Caco-2 (cell line): ENCODE data around the gene KCNC1. TPM values are rescaled to one million over a fixed set of nuclear protein-coding genes. Genes with fewer than 3 reads are reported as not detected.

Source experiments
- BruUV-seq: library from RNA; stranded (reverse); fragments of 400-500 nt; replicated peaks from 2 replicates; lab custom pipeline; 2021; lab: Mats Ljungman, UMichigan
- CTCF ChIA-PET: fragments of 300-600 bp; sonication (Branson Sonifier 250); formaldehyde crosslinking; loops from one replicate; lab custom pipeline; 2022; ENCODE audit warnings: antibody characterized with exemption; lab: Charles Lee
- POLR2A ChIA-PET: fragments of 300-600 bp; sonication (Branson Sonifier 250); formaldehyde crosslinking; loops from one replicate; lab custom pipeline; 2022; ENCODE audit warnings: antibody characterized with exemption; lab: Charles Lee
- DNase-seq, 2 experiments: peaks; one replicate each; pipeline versions ENCODE4 v3.0.0 to v3.0.0-alpha.2; 2020 to 2022
- H3K27me3 ChIP-seq: replicated peaks from 2 replicates; pipeline ENCODE4 v1.6.0; 2011; ENCODE audit warnings: low read length; ENCODE audit not compliant: control insufficient read depth, insufficient read depth
- H3K36me3 ChIP-seq: 2 replicates; pipeline ENCODE4 v1.5.1; 2011; ENCODE audit warnings: low read length; ENCODE audit not compliant: control insufficient read depth, insufficient read depth
- H3K4me1 ChIP-seq: fragments of 250-450 bp; sonication (Bioruptor Pico); 2 replicates; pipeline ENCODE4 v1.5.1; 2020; ENCODE audit warnings: mild to moderate bottlenecking
- H3K4me3 ChIP-seq: 2 replicates; pipeline ENCODE4 v1.5.1; 2011; ENCODE audit warnings: low read depth, mild to moderate bottlenecking, control low read depth, low read length
- H3K9me3 ChIP-seq: fragments of 250-450 bp; sonication (Bioruptor Pico); 2 replicates; pipeline ENCODE4 v1.5.1; 2020; ENCODE audit warnings: mild to moderate bottlenecking, moderate library complexity
- H3K27ac Mint-ChIP-seq: one replicate; pipeline ENCODE4 v1.8.0; 2022; ENCODE audit warnings: mixed read lengths; ENCODE audit not compliant: unreplicated experiment
- H3K27me3 Mint-ChIP-seq: one replicate; pipeline ENCODE4 v1.8.0; 2022; ENCODE audit warnings: mixed read lengths; ENCODE audit not compliant: insufficient read depth, unreplicated experiment
- H3K36me3 Mint-ChIP-seq: one replicate; pipeline ENCODE4 v1.8.0; 2022; ENCODE audit warnings: mild to moderate bottlenecking, mixed read lengths; ENCODE audit not compliant: insufficient read depth, unreplicated experiment
- H3K4me1 Mint-ChIP-seq: one replicate; pipeline ENCODE4 v1.8.0; 2022; ENCODE audit warnings: low read depth, mixed read lengths; ENCODE audit not compliant: unreplicated experiment
- H3K4me3 Mint-ChIP-seq: one replicate; pipeline ENCODE4 v1.8.0; 2022; ENCODE audit warnings: mild to moderate bottlenecking, moderate library complexity, mixed read lengths; ENCODE audit not compliant: unreplicated experiment
- H3K9me3 Mint-ChIP-seq: one replicate; pipeline ENCODE4 v1.8.0; 2022; ENCODE audit warnings: mixed read lengths; ENCODE audit not compliant: unreplicated experiment
- intact Hi-C: fragments of 100-400 bp; cut with micrococcal nuclease; formaldehyde crosslinking; loops from one replicate; pipeline ENCODE4 v1.10.0; 2022; ENCODE audit not compliant: unreplicated experiment
- total RNA-seq: library from RNA; stranded (reverse); gene quantifications from 2 replicates; pipeline ENCODE4 v1.2.3, GENCODE V29; 2022
- TF ChIP-seq, protein P1 (sequence below), 2 experiments: fragments of 200-600 bp in 1 of 2; IDR thresholded peaks; 1 replicate in 1 of 2; 2 replicates in 1 of 2; pipeline versions ENCODE4 v1.5.1 to v1.8.0; 2011 to 2022; ENCODE audit warnings: antibody characterized with exemption in 1 of 2, control low read depth in 1 of 2, inconsistent platforms in 1 of 2, low read depth in 1 of 2, low read length in 1 of 2, mild to moderate bottlenecking in 1 of 2, moderate library complexity in 1 of 2; ENCODE audit not compliant: insufficient read depth in 1 of 2, severe bottlenecking in 1 of 2, unreplicated experiment in 1 of 2

KCNC1 gene
- total RNA-seq, 1 experiment from 2014 or later: 0.07 TPM

DNA sequence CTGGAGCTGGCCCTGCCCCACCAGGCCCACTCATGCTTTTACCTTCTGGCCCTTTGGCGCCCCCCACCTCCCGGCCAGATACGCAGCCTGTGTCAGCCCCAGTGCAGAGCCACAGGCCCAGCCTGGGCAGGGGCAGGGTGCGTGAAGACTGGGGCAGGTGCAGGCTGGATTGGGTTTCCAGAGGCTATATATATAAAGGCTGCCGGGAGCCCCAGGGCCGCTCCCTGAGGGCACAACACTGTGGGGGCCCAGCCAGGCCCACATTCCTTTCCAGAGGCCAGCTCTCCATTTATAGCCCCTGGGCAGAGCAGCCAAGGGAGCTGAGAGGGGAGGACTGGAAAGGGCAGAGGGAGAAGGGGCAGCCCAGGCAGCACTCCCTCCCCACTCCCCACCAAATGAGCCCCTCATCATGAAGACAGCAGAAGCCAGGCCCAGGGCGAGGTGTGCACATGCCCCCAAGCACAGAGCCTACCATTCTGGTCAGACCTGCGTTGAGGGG lies 20.2 kb upstream of the KCNC1 start:
- H3K4me1 Mint-ChIP-seq: no peaks in the 10 kb centered on the region
- peaks cover 5% of the 10 kb centered on the region for H3K27me3 Mint-ChIP-seq
- no peak overlapping the region for H3K27ac Mint-ChIP-seq
- no peaks in the 10 kb centered on the region for H3K9me3 ChIP-seq
- ChIA-PET CTCF (no interaction called here), POLR2A (no interaction called here)
- no peaks in the 10 kb centered on the region for H3K36me3 ChIP-seq
- H3K27me3 ChIP-seq: peaks cover 1% of the 10 kb centered on the region; the same call in 1 of the 2 replicates
- TF ChIP-seq, protein P1, sequence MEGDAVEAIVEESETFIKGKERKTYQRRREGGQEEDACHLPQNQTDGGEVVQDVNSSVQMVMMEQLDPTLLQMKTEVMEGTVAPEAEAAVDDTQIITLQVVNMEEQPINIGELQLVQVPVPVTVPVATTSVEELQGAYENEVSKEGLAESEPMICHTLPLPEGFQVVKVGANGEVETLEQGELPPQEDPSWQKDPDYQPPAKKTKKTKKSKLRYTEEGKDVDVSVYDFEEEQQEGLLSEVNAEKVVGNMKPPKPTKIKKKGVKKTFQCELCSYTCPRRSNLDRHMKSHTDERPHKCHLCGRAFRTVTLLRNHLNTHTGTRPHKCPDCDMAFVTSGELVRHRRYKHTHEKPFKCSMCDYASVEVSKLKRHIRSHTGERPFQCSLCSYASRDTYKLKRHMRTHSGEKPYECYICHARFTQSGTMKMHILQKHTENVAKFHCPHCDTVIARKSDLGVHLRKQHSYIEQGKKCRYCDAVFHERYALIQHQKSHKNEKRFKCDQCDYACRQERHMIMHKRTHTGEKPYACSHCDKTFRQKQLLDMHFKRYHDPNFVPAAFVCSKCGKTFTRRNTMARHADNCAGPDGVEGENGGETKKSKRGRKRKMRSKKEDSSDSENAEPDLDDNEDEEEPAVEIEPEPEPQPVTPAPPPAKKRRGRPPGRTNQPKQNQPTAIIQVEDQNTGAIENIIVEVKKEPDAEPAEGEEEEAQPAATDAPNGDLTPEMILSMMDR (IDR thresholded peaks at IDR 0.05; ENCODE audit: insufficient read depth in 1 of 2, low read depth in 1 of 2, low read length in 1 of 2, severe bottlenecking in 1 of 2, unreplicated experiment in 1 of 2): no peak
- BruUV-seq: no TSS peak
- no peaks in the 10 kb centered on the region for H3K36me3 Mint-ChIP-seq
- intact Hi-C loops: no loop called here
- no peak overlapping the region for H3K4me3 ChIP-seq
- no peaks in the 10 kb centered on the region for H3K4me1 ChIP-seq
- no peaks in the 10 kb centered on the region for H3K9me3 Mint-ChIP-seq
- H3K4me3 Mint-ChIP-seq: no peak overlapping the region
- no peak for DNase-seq

DNA sequence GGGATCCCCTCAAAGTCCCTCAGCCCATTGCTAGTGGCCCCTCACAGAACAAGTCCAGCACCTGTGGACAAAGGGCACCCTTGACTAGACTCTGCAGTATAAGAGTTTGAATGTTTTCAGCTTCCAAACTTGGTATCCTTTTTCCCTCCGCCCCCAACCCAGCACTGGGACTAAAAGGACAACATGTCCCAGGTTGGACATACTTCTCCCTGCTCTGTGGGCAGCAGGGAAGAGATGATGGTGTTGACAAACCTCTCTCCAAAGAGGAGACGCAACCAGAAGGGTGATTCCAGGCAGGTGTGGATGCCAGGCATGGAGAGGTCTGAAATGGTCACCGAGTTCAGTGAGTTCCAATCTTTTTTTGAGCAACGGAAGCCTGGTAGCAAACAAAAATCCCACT lies 19.7 kb upstream of the KCNC1 start:
- no peak overlapping the region for H3K4me3 Mint-ChIP-seq
- no peaks in the 10 kb centered on the region for H3K36me3 ChIP-seq
- POLR2A ChIA-PET: no interaction called here
- H3K4me1 Mint-ChIP-seq: no peaks in the 10 kb centered on the region
- peaks cover 1% of the 10 kb centered on the region; the same call in 1 of the 2 replicates for H3K27me3 ChIP-seq
- TF ChIP-seq, protein P1 (IDR thresholded peaks at IDR 0.05; ENCODE audit: insufficient read depth in 1 of 2, low read depth in 1 of 2, low read length in 1 of 2, severe bottlenecking in 1 of 2, unreplicated experiment in 1 of 2): no peak
- no TSS peak for BruUV-seq
- H3K4me1 ChIP-seq: no peaks in the 10 kb centered on the region
- no peaks in the 10 kb centered on the region for H3K9me3 Mint-ChIP-seq
- no peak for DNase-seq
- H3K9me3 ChIP-seq: no peaks in the 10 kb centered on the region
- peaks cover 3% of the 10 kb centered on the region for H3K27me3 Mint-ChIP-seq
- CTCF ChIA-PET: interaction anchor here (2.2 kb wide), 1 partner anchor 16 kb away, joined by 8 read pairs; no protein-coding TSS in a partner anchor
- H3K27ac Mint-ChIP-seq: no peak overlapping the region
- intact Hi-C loops: no loop called here
- H3K36me3 Mint-ChIP-seq: no peaks in the 10 kb centered on the region
- no peak overlapping the region for H3K4me3 ChIP-seq

DNA sequence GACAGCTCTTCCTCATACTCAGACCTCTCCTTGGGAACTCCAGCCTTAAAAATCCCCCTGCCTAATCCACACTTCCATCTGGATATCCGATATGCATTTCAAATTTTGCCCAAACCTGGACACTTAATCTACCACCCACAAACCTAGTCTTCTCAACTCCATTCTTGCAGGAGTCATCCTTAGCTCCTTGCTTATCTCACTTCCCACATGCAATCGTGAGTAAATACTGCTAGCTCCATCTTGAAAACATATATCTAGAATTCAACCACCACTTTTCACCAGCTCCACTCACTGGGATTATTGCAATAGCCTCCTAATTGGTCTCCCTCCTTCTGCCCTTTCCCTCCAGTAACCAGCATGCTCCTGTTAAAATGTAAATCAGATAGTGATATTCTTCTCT lies 17.8 kb upstream of the KCNC1 start:
- H3K4me1 ChIP-seq: no peaks in the 10 kb centered on the region
- no peak overlapping the region for H3K4me3 ChIP-seq
- ChIA-PET POLR2A (no interaction called here), CTCF (interaction anchor here (2.2 kb wide), 1 partner anchor 14 kb away, joined by 8 read pairs; no protein-coding TSS in a partner anchor)
- BruUV-seq: no TSS peak
- H3K36me3 Mint-ChIP-seq: no peaks in the 10 kb centered on the region
- H3K4me1 Mint-ChIP-seq: no peaks in the 10 kb centered on the region
- TF ChIP-seq, protein P1 (IDR thresholded peaks at IDR 0.05; ENCODE audit: insufficient read depth in 1 of 2, low read depth in 1 of 2, low read length in 1 of 2, severe bottlenecking in 1 of 2, unreplicated experiment in 1 of 2): no peak
- H3K9me3 Mint-ChIP-seq: no peaks in the 10 kb centered on the region
- H3K27me3 Mint-ChIP-seq: peaks cover 3% of the 10 kb centered on the region
- intact Hi-C loops: no loop called here
- no peaks in the 10 kb centered on the region for H3K36me3 ChIP-seq
- no peak overlapping the region for H3K27ac Mint-ChIP-seq
- H3K4me3 Mint-ChIP-seq: no peak overlapping the region
- H3K27me3 ChIP-seq: no peaks in the 10 kb centered on the region; the same call in 1 of the 2 replicates
- no peak for DNase-seq
- no peaks in the 10 kb centered on the region for H3K9me3 ChIP-seq
